ENCODE results near the gene KNTC1. TPM values are rescaled to one million over a fixed set of nuclear protein-coding genes. Genes with fewer than 3 reads are reported as not detected.
A peak's percentile ranks its signal among the peaks of the same experiment; 100 is the strongest.

The KNTC1 gene
- total and polyA plus RNA-seq, 2 of the 13 experiments (the other 11 are each of a cell fraction or from before 2014, with no cell fraction given), result 45.1 to 57.6 TPM

- TF ChIP-seq ZNF296 (CRISPR knock-in tag; conservative IDR thresholded peaks at IDR 0.05) (no peak), HES4 (CRISPR knock-in tag; IDR thresholded peaks at IDR 0.05; ENCODE audit: borderline replicate concordance) (no peak)
Measured at GRCh38 chr12:122537021-122537420, 10.0 kb downstream of the KNTC1 start (continued).

- Histone ChIP-seq H3K4me2 (ENCODE audit: low read depth, low read length) (no peak overlapping the region), H3K79me2 (ENCODE audit: insufficient read depth, low read length) (peaks cover 2% of the 10 kb centered on the region), H3K9me3 (ENCODE audit: low read length) (no peaks in the 10 kb centered on the region), H2AFZ (ENCODE audit: low read length) (no peak overlapping the region), H3K27ac (ENCODE audit: extremely low read length, insufficient read depth, low read length) (no peak overlapping the region), H3K36me3 (replicated peaks in 1 of 2; ENCODE audit: control insufficient read depth in 1 of 2, insufficient read depth in 2 of 2, low read length in 2 of 2) (peaks cover 5 to 51% of the 10 kb centered on the region in 2 experiments), H3K4me3 (replicated peaks in 1 of 3; ENCODE audit: insufficient read depth in 1 of 3, low read depth in 2 of 3, low read length in 3 of 3) (no peak overlapping the region), H3K27me3 (ENCODE audit: control insufficient read depth in 1 of 2, insufficient read depth in 2 of 2, low read length in 2 of 2) (no peaks in the 10 kb centered on the region), H3K9ac (ENCODE audit: insufficient read depth, low read depth, low read length) (0 out of 2 replicates have a peak overlapping the region, but pooled peaks have one; percentile 8), H4K20me1 (ENCODE audit: insufficient read depth, low read length) (no peaks in the 10 kb centered on the region), H3K4me1 (ENCODE audit: insufficient read depth, low read length) (no peaks in the 10 kb centered on the region)
- ChIA-PET CTCF (ENCODE audit: low intra/inter-chr PET ratio, low total read pairs) (no interaction called here), POLR2A (no interaction called here)
- ATAC-seq (no peak), FAIRE-seq (no peak), DNase-seq (ENCODE audit: low spot score) (no peak)
- in situ Hi-C loops (cut with HindIII; ENCODE audit: extremely low pct_ligation_motif_present, low pct_unique_long_range_greater_than_20kb) (no loop called here), intact Hi-C loops (cut with micrococcal nuclease; ENCODE audit: unreplicated experiment) (no loop called here)
- over 99% methylated on average over 5 of the region's 5 CpGs for WGBS (ENCODE audit: low lambda C conversion rate)
- TF ChIP-seq PATZ1 (CRISPR knock-in tag; IDR thresholded peaks at IDR 0.05), result no peak
- TF ChIP-seq MXI1 (IDR thresholded peaks at IDR 0.05; ENCODE audit: borderline replicate concordance, low read depth, low read length), result no peak
- TF ChIP-seq ZBTB37 (CRISPR knock-in tag; IDR thresholded peaks at IDR 0.05), result no peak
- no peak for TF ChIP-seq CEBPB (IDR thresholded peaks at IDR 0.05; ENCODE audit: borderline replicate concordance, low read depth, low read length)
- TF ChIP-seq ZNF749 (CRISPR knock-in tag; IDR thresholded peaks at IDR 0.05; ENCODE audit: borderline replicate concordance), result no peak
- no peak for TF ChIP-seq PRMT3 (CRISPR knock-in tag; IDR thresholded peaks at IDR 0.05; ENCODE audit: borderline replicate concordance, low read depth)
- no peak for TF ChIP-seq ZNF343 (CRISPR knock-in tag; IDR thresholded peaks at IDR 0.05)
- no peak for TF ChIP-seq BCLAF1 (IDR thresholded peaks at IDR 0.05)
- no peak for TF ChIP-seq ZNF510 (CRISPR knock-in tag; IDR thresholded peaks at IDR 0.05; ENCODE audit: low read depth)
- no peak for TF ChIP-seq ZNF691 (CRISPR knock-in tag; IDR thresholded peaks at IDR 0.05; ENCODE audit: borderline replicate concordance, low read depth)
- no peak for TF ChIP-seq GATAD2A (CRISPR knock-in tag; IDR thresholded peaks at IDR 0.05)
- TF ChIP-seq CREM (IDR thresholded peaks at IDR 0.05), result no peak
- no peak for TF ChIP-seq CREM (CRISPR knock-in tag; IDR thresholded peaks at IDR 0.05)
- no TSS peak for BruUV-seq (replicated peaks)
Measured at GRCh38 chr12:122538496-122538895, 11.4 kb downstream of the KNTC1 start.

All from HepG2 (cell line).